Measurements from ENCODE around the gene IRF6. TPM values are rescaled to one million over a fixed set of nuclear protein-coding genes. Genes with fewer than 3 reads are reported as not detected.

Gene IRF6
- total and polyA plus RNA-seq, 2 of the 8 experiments (the other 6 are each of a cell fraction or from before 2014, with no cell fraction given) = 9.6 to 13.4 TPM

DNA sequence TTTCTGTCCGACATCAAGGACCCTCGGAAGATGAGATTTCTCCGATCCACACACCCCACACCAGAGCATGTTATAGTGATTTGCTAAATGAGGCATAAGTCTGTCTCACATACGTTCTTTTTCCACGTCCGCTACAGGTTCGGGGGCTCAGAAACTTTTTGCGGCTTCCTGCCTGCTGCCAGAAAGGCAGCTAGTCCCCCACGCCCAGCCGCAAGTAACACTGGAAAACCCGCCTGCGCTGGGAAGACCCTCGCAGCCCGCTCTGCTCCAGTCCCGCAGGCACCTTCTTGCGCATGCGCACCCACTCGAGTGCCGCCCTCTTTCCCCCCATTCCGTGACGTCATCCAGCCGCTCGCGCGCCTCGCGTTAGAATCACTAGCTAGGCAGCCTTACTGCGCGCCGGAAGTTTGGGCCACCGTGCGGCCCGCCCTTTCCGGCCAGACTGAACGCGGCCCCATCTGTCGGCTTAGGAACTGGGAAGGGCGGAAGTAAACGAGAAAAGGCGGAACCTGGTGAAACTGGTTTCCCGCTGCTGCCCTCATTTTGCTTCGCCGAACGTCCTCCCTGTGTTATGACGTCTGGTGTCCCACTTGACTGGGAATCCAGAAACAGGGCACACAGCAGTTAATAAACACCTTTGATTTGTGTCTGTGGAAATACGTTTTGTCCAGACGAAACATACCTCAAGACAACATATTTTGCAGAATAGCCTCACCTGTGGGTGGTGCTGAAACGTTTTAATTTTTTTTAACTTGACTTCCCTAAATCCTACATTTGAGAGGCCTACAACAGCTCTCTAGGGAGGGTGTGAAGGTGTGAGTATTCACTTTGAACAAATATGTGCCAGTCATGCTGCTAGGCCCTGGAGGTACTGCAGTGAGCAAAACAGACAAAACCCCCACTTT, 21.4 kb downstream of the IRF6 start, which contains the start of gene C1orf74 (continued):
- TF ChIP-seq POLR2AphosphoS5 (IDR thresholded peaks at IDR 0.05; ENCODE audit: low read depth, low read length) (peak; percentile 93), BRCA1 (IDR thresholded peaks at IDR 0.05; ENCODE audit: low read depth, low read length) (peak; percentile 89), POLR2A (IDR thresholded peaks at IDR 0.05; ENCODE audit: control extremely low read depth in 1 of 2, low read depth in 2 of 2, low read length in 2 of 2) (peak; percentile 92 to 96), SIRT6 (IDR thresholded peaks at IDR 0.05; ENCODE audit: low read length) (no peak), CBX8 (IDR thresholded peaks at IDR 0.05; ENCODE audit: borderline replicate concordance, low read depth, low read length) (no peak), EZH2 (IDR thresholded peaks at IDR 0.05; ENCODE audit: low read depth, low read length, severe bottlenecking) (no peak), SUZ12 (IDR thresholded peaks at IDR 0.05; ENCODE audit: low read length) (no peak)

All from H1 (cell line).